ENCODE data around the gene PGPEP1.

- TF ChIP-seq EZH2phosphoT487 (IDR thresholded peaks at IDR 0.05; ENCODE audit: borderline replicate concordance) (no peak), CTCF (conservative IDR thresholded peaks at IDR 0.05; ENCODE audit: low read length) (no peak)
These were observed 4.2 kb downstream of the PGPEP1 start for GRCh38 chr19:18344582-18344950.

All from Loucy (cell line).